Neural progenitor cell (in vitro differentiated cells): Measurements from ENCODE around the gene PHLPP2. TPM values are rescaled to one million over a fixed set of nuclear protein-coding genes. Genes with fewer than 3 reads are reported as not detected.

Experiments used
- DNase-seq: peaks from one replicate; pipeline ENCODE4 v3.0.0-alpha.2; 2016; ENCODE audit warnings: low spot score
- H2AFZ ChIP-seq: fragments of 200-600 bp; sonication (generic); replicated peaks from 2 replicates; pipeline ENCODE4 v1.6.1; 2016; ENCODE audit warnings: antibody characterized with exemption
- H3F3A ChIP-seq: fragments of 200-600 bp; sonication (generic); 2 replicates; pipeline ENCODE4 v1.6.1; 2016; ENCODE audit warnings: antibody characterized with exemption, low read depth
- H3K27ac ChIP-seq: fragments of 200-600 bp; sonication (generic); 2 replicates; pipeline ENCODE4 v1.5.1; 2016; ENCODE audit warnings: mild to moderate bottlenecking
- H3K27me3 ChIP-seq: fragments of 200-600 bp; sonication (generic); 2 replicates; pipeline ENCODE4 v1.6.1; 2016; ENCODE audit warnings: mild to moderate bottlenecking, moderate library complexity
- H3K36me3 ChIP-seq: fragments of 200-600 bp; sonication (generic); 2 replicates; pipeline ENCODE4 v1.5.1; 2016
- H3K4me1 ChIP-seq: fragments of 200-600 bp; sonication (generic); 2 replicates; pipeline ENCODE4 v1.6.1; 2016; ENCODE audit warnings: mixed run types
- H3K4me2 ChIP-seq: fragments of 200-600 bp; sonication (generic); 2 replicates; pipeline ENCODE4 v1.6.1; 2016
- H3K4me3 ChIP-seq: fragments of 200-600 bp; sonication (generic); 2 replicates; pipeline ENCODE4 v1.5.1; 2016
- H3K79me2 ChIP-seq: fragments of 200-600 bp; sonication (generic); 2 replicates; pipeline ENCODE4 v1.6.1; 2016; ENCODE audit warnings: low read depth
- H3K9ac ChIP-seq: fragments of 200-600 bp; sonication (generic); 2 replicates; pipeline ENCODE4 v1.6.1; 2016
- H3K9me3 ChIP-seq: fragments of 200-600 bp; sonication (generic); 2 replicates; pipeline ENCODE4 v1.5.1; 2016; ENCODE audit warnings: low read depth
- H4K20me1 ChIP-seq: fragments of 200-600 bp; sonication (generic); 2 replicates; pipeline ENCODE4 v1.6.1; 2016; ENCODE audit warnings: low read depth
- H3K27ac Mint-ChIP-seq: 3 replicates; pipeline ENCODE4 v1.8.0; 2021; ENCODE audit warnings: mixed read lengths
- H3K27me3 Mint-ChIP-seq: 2 replicates; pipeline ENCODE4 v1.8.0; 2022; ENCODE audit warnings: low read depth, mild to moderate bottlenecking, inconsistent platforms, moderate library complexity, mixed read lengths; ENCODE audit not compliant: insufficient read depth
- H3K36me3 Mint-ChIP-seq: 3 replicates; pipeline ENCODE4 v1.8.0; 2021; ENCODE audit warnings: mixed read lengths
- H3K4me1 Mint-ChIP-seq: 3 replicates; pipeline ENCODE4 v1.8.0; 2021; ENCODE audit warnings: mixed read lengths
- H3K4me3 Mint-ChIP-seq: 3 replicates; pipeline ENCODE4 v1.8.0; 2021; ENCODE audit warnings: mild to moderate bottlenecking, moderate library complexity, mixed read lengths
- H3K9me3 Mint-ChIP-seq: 3 replicates; pipeline ENCODE4 v1.8.0; 2020; ENCODE audit warnings: mixed read lengths
- EZH2 ChIP-seq: fragments of 200-600 bp; sonication (generic); IDR thresholded peaks from 2 replicates; pipeline ENCODE4 v1.6.1; 2017; ENCODE audit warnings: antibody characterized with exemption, mild to moderate bottlenecking, moderate library complexity
- EZH2phosphoT487 ChIP-seq: fragments of 200-600 bp; sonication (generic); IDR thresholded peaks from 2 replicates; pipeline ENCODE4 v1.6.1; 2017; ENCODE audit warnings: antibody characterized with exemption
- total RNA-seq: library from RNA; depleted of rRNA; stranded (reverse); fragments of >200 nt; gene quantifications from 2 replicates; pipeline ENCODE4 v1.2.3, GENCODE V29; 2015; ENCODE audit warnings: low replicate concordance
- TF ChIP-seq, protein P1 (sequence below): fragments of 200-600 bp; sonication (generic); IDR thresholded peaks from 2 replicates; pipeline ENCODE4 v1.5.1; 2017; ENCODE audit warnings: antibody characterized with exemption, mild to moderate bottlenecking

The PHLPP2 gene
- total RNA-seq, 1 donor from 2014 or later = 12.9 TPM

DNA sequence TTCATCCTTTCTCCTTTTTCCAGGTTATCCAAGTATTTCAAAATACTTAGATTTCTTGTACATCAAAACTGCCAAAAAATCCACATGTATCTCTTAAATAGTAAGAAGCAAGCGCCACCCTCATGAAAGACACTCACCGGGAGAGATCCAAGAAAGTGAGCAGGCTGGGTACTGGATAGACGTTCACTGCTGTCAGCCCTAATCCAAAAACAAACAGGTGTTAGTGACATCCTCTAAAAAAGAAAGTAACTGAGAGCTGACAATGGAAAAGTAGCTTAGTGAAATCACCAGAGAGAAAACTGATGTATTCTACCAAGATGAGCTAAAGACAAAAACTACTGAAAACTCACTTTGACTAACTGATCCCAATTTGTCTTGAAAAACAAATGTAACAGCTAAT is 52.4 kb downstream of the PHLPP2 start:
- no peak overlapping the region for H3K4me3 Mint-ChIP-seq
- Histone ChIP-seq H3K4me1 (peaks cover 19% of the 10 kb centered on the region), H3F3A (peaks cover 13% of the 10 kb centered on the region), H3K9ac (no peak overlapping the region), H3K27ac (peak overlapping the region; percentile 31), H3K4me2 (no peak overlapping the region), H3K27me3 (no peaks in the 10 kb centered on the region), H3K36me3 (no peaks in the 10 kb centered on the region), H4K20me1 (no peaks in the 10 kb centered on the region), H3K9me3 (no peaks in the 10 kb centered on the region), H2AFZ (no peak overlapping the region), H3K4me3 (no peak overlapping the region), H3K79me2 (no peaks in the 10 kb centered on the region)
- H3K36me3 Mint-ChIP-seq = peaks cover 22% of the 10 kb centered on the region
- no peak overlapping the region for H3K27ac Mint-ChIP-seq
- H3K9me3 Mint-ChIP-seq = no peaks in the 10 kb centered on the region
- peak; percentile 11 for DNase-seq
- peaks cover 4% of the 10 kb centered on the region for H3K27me3 Mint-ChIP-seq
- H3K4me1 Mint-ChIP-seq = no peaks in the 10 kb centered on the region
- TF ChIP-seq EZH2phosphoT487 = no peak
- TF ChIP-seq EZH2 = no peak
- TF ChIP-seq, protein P1, sequence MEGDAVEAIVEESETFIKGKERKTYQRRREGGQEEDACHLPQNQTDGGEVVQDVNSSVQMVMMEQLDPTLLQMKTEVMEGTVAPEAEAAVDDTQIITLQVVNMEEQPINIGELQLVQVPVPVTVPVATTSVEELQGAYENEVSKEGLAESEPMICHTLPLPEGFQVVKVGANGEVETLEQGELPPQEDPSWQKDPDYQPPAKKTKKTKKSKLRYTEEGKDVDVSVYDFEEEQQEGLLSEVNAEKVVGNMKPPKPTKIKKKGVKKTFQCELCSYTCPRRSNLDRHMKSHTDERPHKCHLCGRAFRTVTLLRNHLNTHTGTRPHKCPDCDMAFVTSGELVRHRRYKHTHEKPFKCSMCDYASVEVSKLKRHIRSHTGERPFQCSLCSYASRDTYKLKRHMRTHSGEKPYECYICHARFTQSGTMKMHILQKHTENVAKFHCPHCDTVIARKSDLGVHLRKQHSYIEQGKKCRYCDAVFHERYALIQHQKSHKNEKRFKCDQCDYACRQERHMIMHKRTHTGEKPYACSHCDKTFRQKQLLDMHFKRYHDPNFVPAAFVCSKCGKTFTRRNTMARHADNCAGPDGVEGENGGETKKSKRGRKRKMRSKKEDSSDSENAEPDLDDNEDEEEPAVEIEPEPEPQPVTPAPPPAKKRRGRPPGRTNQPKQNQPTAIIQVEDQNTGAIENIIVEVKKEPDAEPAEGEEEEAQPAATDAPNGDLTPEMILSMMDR = no peak

DNA sequence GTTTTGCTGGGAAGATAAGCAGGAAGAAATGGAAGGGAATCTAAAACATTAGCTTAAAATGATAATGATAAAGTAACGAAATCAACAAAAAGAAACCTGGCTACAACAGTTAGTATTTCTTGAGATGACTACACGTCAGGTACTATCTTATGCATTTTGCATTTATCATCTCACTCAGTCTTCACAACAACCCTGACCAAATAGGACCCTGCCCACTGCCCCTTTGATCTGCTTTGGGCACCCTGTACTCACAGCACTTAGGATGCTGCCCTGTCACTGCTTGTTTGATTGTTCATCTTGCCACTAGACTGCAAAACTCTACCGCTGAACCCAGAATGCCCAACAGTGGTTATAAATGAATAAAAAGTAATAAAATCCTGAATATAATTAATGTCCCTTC is 53.3 kb downstream of the PHLPP2 start:
- Histone ChIP-seq H3K36me3 (no peaks in the 10 kb centered on the region), H3K4me3 (no peak overlapping the region), H3K4me2 (no peak overlapping the region), H3K9me3 (no peaks in the 10 kb centered on the region), H3K27ac (no peak overlapping the region), H3K9ac (no peak overlapping the region), H3F3A (peaks cover 4% of the 10 kb centered on the region), H4K20me1 (no peaks in the 10 kb centered on the region), H2AFZ (no peak overlapping the region), H3K79me2 (no peaks in the 10 kb centered on the region), H3K4me1 (peaks cover 10% of the 10 kb centered on the region), H3K27me3 (no peaks in the 10 kb centered on the region)
- Mint-ChIP-seq H3K4me3 (no peak overlapping the region), H3K27me3 (peaks cover 4% of the 10 kb centered on the region), H3K27ac (no peak overlapping the region), H3K4me1 (no peaks in the 10 kb centered on the region), H3K9me3 (no peaks in the 10 kb centered on the region), H3K36me3 (peaks cover 21% of the 10 kb centered on the region)
- no peak for DNase-seq
- TF ChIP-seq, protein P1 = no peak
- TF ChIP-seq EZH2phosphoT487 = no peak
- TF ChIP-seq EZH2 = no peak

DNA sequence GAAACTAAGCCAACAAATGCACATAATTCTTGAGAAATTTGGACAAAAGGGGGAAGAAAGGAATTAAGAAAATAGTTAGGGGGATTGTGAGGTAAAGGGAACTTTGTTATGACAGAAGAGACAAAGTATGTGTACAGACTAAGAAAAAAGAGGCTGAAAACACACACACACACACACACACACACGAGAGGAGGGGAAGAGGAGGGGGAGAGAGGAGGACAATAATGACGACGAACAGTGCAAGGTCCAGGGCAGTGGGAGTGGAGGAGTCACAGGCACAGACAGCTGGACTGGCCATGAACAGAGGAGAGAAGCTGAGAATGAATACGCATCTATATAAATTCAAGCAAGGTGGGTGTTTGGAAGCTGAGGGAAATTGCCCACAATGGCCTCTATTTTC is 54.0 kb downstream of the PHLPP2 start:
- TF ChIP-seq, protein P1 = no peak
- TF ChIP-seq EZH2phosphoT487 = no peak
- Histone ChIP-seq H3K79me2 (no peaks in the 10 kb centered on the region), H3K27ac (no peak overlapping the region), H3K4me2 (no peak overlapping the region), H3F3A (no peaks in the 10 kb centered on the region), H3K9ac (no peak overlapping the region), H3K4me3 (no peak overlapping the region), H3K36me3 (no peaks in the 10 kb centered on the region), H3K4me1 (peaks cover 8% of the 10 kb centered on the region), H4K20me1 (no peaks in the 10 kb centered on the region), H3K9me3 (no peaks in the 10 kb centered on the region), H3K27me3 (no peaks in the 10 kb centered on the region), H2AFZ (no peak overlapping the region)
- Mint-ChIP-seq H3K36me3 (peaks cover 19% of the 10 kb centered on the region), H3K27me3 (peaks cover 2% of the 10 kb centered on the region), H3K9me3 (no peaks in the 10 kb centered on the region), H3K4me1 (no peaks in the 10 kb centered on the region), H3K27ac (no peak overlapping the region), H3K4me3 (no peak overlapping the region)
- DNase-seq = no peak
